ENCODE results near the gene CPNE9.

CPNE9 gene

DNA sequence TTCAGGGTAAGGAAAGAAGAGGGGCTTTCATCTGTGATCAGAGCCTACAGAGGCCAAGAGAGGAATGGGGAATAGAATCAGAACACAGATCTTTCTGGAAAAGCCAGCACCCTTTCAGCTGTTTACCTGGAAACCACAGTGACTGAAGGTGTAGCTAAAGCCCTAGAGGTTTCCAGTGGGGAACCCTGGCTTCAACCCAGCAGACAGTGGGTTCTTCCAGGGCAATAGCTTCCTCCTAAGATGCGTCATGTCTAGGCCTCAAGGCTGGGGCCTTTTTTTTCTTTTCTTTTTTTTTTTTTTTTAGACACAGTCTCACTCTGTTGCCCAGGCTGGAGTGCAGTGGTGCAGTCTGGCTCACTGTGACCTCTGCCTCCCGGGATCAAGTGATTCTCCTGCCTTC is 3.1 kb upstream of the CPNE9 start:
- Histone ChIP-seq H3K9ac (ENCODE audit: low read length) (no peak overlapping the region), H3K4me3 (ENCODE audit: low read length) (no peak overlapping the region), H3K4me2 (ENCODE audit: low read length) (no peak overlapping the region), H3K4me1 (ENCODE audit: low read length) (no peaks in the 10 kb centered on the region), H3K27ac (ENCODE audit: low read length) (no peak overlapping the region), H2AFZ (ENCODE audit: low read depth, low read length) (no peak overlapping the region), H3K79me2 (ENCODE audit: low read length) (no peaks in the 10 kb centered on the region), H3K36me3 (replicated peaks; ENCODE audit: low read depth, low read length) (peaks cover 39% of the 10 kb centered on the region), H3K9me3 (ENCODE audit: insufficient read depth, low read length) (no peaks in the 10 kb centered on the region), H4K20me1 (ENCODE audit: insufficient read depth, low read length) (no peaks in the 10 kb centered on the region), H3K27me3 (ENCODE audit: low read depth, low read length) (no peaks in the 10 kb centered on the region)
- TF ChIP-seq EZH2phosphoT487 (IDR thresholded peaks at IDR 0.05; ENCODE audit: low read depth), result no peak
- TF ChIP-seq, protein P1, sequence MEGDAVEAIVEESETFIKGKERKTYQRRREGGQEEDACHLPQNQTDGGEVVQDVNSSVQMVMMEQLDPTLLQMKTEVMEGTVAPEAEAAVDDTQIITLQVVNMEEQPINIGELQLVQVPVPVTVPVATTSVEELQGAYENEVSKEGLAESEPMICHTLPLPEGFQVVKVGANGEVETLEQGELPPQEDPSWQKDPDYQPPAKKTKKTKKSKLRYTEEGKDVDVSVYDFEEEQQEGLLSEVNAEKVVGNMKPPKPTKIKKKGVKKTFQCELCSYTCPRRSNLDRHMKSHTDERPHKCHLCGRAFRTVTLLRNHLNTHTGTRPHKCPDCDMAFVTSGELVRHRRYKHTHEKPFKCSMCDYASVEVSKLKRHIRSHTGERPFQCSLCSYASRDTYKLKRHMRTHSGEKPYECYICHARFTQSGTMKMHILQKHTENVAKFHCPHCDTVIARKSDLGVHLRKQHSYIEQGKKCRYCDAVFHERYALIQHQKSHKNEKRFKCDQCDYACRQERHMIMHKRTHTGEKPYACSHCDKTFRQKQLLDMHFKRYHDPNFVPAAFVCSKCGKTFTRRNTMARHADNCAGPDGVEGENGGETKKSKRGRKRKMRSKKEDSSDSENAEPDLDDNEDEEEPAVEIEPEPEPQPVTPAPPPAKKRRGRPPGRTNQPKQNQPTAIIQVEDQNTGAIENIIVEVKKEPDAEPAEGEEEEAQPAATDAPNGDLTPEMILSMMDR (IDR thresholded peaks at IDR 0.05; ENCODE audit: low read depth, low read length), result no peak

DNA sequence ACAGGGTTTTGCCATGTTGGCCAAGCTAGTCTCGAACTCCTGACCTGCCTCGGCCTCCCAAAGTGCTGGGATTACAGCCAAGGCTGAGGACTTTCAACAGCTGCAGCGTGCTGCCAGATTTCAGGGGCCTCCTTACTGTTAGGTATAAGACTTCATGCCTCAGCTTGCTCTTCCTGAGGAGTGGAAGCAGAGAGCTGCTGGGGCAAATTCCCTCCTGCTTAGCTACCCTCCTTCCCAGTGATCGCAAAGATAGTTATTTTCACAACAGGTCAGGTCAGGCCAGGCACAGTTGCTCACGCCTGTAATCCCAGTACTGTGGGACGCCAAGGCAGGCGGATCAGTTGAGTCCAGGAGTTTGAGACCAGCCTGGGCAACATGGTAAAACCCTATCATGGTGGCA is 2.6 kb upstream of the CPNE9 start:
- Histone ChIP-seq H2AFZ (ENCODE audit: low read depth, low read length) (no peak overlapping the region), H3K4me1 (ENCODE audit: low read length) (no peaks in the 10 kb centered on the region), H4K20me1 (ENCODE audit: insufficient read depth, low read length) (no peaks in the 10 kb centered on the region), H3K27me3 (ENCODE audit: low read depth, low read length) (no peaks in the 10 kb centered on the region), H3K4me3 (ENCODE audit: low read length) (no peak overlapping the region), H3K79me2 (ENCODE audit: low read length) (no peaks in the 10 kb centered on the region), H3K4me2 (ENCODE audit: low read length) (no peak overlapping the region), H3K36me3 (replicated peaks; ENCODE audit: low read depth, low read length) (peaks cover 36% of the 10 kb centered on the region), H3K9ac (ENCODE audit: low read length) (no peak overlapping the region), H3K27ac (ENCODE audit: low read length) (no peak overlapping the region), H3K9me3 (ENCODE audit: insufficient read depth, low read length) (no peaks in the 10 kb centered on the region)
- TF ChIP-seq, protein P1 (IDR thresholded peaks at IDR 0.05; ENCODE audit: low read depth, low read length), result no peak
- no peak for TF ChIP-seq EZH2phosphoT487 (IDR thresholded peaks at IDR 0.05; ENCODE audit: low read depth)

DNA sequence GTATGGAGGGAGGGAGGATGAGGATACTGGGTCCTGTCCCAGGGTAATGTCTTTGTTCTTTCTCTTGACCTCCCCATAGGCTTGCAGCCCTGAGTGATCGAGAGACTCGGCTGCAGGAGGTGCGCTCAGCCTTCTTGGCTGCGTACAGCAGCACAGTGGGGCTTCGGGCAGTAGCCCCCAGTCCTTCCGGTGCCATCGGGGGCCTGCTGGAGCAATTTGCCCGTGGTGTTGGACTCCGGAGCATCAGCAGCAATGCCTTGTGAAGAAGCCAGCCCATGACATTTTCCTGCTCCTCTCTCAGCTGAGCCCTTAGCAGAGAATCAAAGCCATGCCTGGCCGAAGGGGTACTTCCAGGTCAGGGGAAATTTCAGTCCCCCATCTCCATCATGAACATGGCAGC is 1.9 kb upstream of the CPNE9 start:
- TF ChIP-seq EZH2phosphoT487 (IDR thresholded peaks at IDR 0.05; ENCODE audit: low read depth), result no peak
- TF ChIP-seq, protein P1 (IDR thresholded peaks at IDR 0.05; ENCODE audit: low read depth, low read length), result no peak
- Histone ChIP-seq H2AFZ (ENCODE audit: low read depth, low read length) (no peak overlapping the region), H3K4me3 (ENCODE audit: low read length) (no peak overlapping the region), H3K4me1 (ENCODE audit: low read length) (no peaks in the 10 kb centered on the region), H4K20me1 (ENCODE audit: insufficient read depth, low read length) (no peaks in the 10 kb centered on the region), H3K9ac (ENCODE audit: low read length) (no peak overlapping the region), H3K27me3 (ENCODE audit: low read depth, low read length) (no peaks in the 10 kb centered on the region), H3K27ac (ENCODE audit: low read length) (no peak overlapping the region), H3K9me3 (ENCODE audit: insufficient read depth, low read length) (no peaks in the 10 kb centered on the region), H3K36me3 (replicated peaks; ENCODE audit: low read depth, low read length) (peaks cover 36% of the 10 kb centered on the region), H3K4me2 (ENCODE audit: low read length) (no peak overlapping the region), H3K79me2 (ENCODE audit: low read length) (no peaks in the 10 kb centered on the region)

DNA sequence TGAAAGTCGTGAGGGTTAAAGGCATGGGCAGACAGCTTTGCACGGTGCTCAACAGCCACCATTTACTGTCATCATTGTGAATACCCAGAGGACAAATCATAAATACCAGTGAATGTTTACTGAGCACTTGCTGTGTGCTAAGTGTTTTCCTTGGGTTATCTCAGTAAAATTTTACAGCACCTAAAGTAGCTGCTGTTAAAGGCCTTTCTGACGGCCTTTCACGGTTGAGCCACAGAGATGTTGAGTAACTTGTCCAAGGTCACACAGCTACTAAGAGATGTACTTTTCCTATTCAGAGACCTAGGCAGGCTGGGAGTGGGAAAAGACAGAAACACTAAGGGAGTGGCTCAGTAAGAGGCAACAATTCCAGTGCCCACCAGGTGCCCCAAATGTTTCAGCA is 393 bp upstream of the CPNE9 start:
- Histone ChIP-seq H4K20me1 (ENCODE audit: insufficient read depth, low read length) (no peaks in the 10 kb centered on the region), H3K4me2 (ENCODE audit: low read length) (no peak overlapping the region), H3K36me3 (replicated peaks; ENCODE audit: low read depth, low read length) (peaks cover 25% of the 10 kb centered on the region), H2AFZ (ENCODE audit: low read depth, low read length) (no peak overlapping the region), H3K4me1 (ENCODE audit: low read length) (no peaks in the 10 kb centered on the region), H3K9ac (ENCODE audit: low read length) (no peak overlapping the region), H3K79me2 (ENCODE audit: low read length) (no peaks in the 10 kb centered on the region), H3K27me3 (ENCODE audit: low read depth, low read length) (no peaks in the 10 kb centered on the region), H3K9me3 (ENCODE audit: insufficient read depth, low read length) (no peaks in the 10 kb centered on the region), H3K4me3 (ENCODE audit: low read length) (no peak overlapping the region), H3K27ac (ENCODE audit: low read length) (no peak overlapping the region)
- TF ChIP-seq EZH2phosphoT487 (IDR thresholded peaks at IDR 0.05; ENCODE audit: low read depth), result no peak
- TF ChIP-seq, protein P1 (IDR thresholded peaks at IDR 0.05; ENCODE audit: low read depth, low read length), result no peak

Measured in OCI-LY3 (cell line).